OCI-LY7 (cell line): ENCODE data around the gene KIF25.

Experiments
- EZH2phosphoT487 ChIP-seq: fragments of 200-600 bp; sonication (generic); IDR thresholded peaks from 2 replicates; pipeline ENCODE4 v1.6.1; 2018; ENCODE audit warnings: low read depth, borderline replicate concordance, mild to moderate bottlenecking, mixed run types, antibody characterized with exemption, low read length, moderate library complexity, mixed read lengths
- TF ChIP-seq, protein P1 (sequence below): fragments of 200-600 bp; sonication (generic); conservative IDR thresholded peaks from 2 replicates; pipeline ENCODE4 v1.5.1; 2014; ENCODE audit warnings: mild to moderate bottlenecking, antibody characterized with exemption, low read length, moderate library complexity, mixed read lengths

DNA sequence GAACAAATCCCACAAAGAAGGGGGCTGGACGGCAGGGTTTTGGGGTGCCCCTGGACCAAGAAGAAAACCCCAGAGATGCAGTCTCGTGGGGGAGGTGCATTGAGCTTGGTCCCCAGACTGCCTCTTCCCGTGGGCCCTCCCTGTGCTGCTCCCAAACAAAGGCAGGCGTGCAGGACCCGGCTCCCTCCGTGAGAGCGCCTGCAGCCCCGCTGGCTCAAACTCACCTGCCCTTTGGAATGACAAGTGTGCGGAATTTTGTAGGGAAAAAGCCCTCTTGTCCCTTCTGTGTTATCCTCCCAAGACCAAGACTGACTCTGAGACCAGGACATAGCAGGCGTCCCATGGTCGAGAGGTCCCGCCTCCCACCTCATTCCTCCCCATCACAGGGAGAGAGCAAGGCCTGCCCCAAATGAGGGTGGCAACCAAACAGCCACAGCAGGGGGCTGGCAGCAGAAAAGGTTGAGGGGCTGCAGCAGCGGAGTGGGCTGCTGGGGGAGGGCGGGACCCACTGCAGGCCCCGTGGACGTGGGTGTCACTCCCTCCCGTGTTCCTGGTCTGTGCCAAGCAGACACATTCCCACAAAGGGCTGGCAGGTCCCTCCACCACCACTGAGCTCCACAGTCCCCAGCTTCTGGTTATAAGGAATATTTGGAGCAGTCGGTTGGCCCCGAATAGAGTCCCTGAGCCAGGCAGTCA lies 87.1 kb downstream of the KIF25 start:
- TF ChIP-seq, protein P1, sequence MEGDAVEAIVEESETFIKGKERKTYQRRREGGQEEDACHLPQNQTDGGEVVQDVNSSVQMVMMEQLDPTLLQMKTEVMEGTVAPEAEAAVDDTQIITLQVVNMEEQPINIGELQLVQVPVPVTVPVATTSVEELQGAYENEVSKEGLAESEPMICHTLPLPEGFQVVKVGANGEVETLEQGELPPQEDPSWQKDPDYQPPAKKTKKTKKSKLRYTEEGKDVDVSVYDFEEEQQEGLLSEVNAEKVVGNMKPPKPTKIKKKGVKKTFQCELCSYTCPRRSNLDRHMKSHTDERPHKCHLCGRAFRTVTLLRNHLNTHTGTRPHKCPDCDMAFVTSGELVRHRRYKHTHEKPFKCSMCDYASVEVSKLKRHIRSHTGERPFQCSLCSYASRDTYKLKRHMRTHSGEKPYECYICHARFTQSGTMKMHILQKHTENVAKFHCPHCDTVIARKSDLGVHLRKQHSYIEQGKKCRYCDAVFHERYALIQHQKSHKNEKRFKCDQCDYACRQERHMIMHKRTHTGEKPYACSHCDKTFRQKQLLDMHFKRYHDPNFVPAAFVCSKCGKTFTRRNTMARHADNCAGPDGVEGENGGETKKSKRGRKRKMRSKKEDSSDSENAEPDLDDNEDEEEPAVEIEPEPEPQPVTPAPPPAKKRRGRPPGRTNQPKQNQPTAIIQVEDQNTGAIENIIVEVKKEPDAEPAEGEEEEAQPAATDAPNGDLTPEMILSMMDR, result no peak
- no peak for TF ChIP-seq EZH2phosphoT487
